GM21825 (cell line): ENCODE measurements around the gene RPL36.

Source experiments
- ATAC-seq: cut with Tn5 transposase; IDR thresholded peaks from one replicate; pipeline ENCODE4 v1.9.1; 2021; ENCODE audit warnings: mild to moderate bottlenecking, moderate library complexity; ENCODE audit not compliant: unreplicated experiment

RPL36 gene

GRCh38 chr19:5690125-5690954, at the start of gene RPL36:
TSS of gene RPL36 (plus strand) at chr19:5690295. CDS start at chr19:5690508, 213 bp downstream.
- peak; percentile 42 for ATAC-seq

GRCh38 chr19:5641171-5641570, 48.9 kb upstream of the RPL36 start:
- ATAC-seq = no peak

GRCh38 chr19:5642204-5642603, 47.9 kb upstream of the RPL36 start:
- no peak for ATAC-seq

GRCh38 chr19:5643060-5643459, 47.0 kb upstream of the RPL36 start:
- ATAC-seq = no peak

- ATAC-seq = no peak
Measured at GRCh38 chr19:5644037-5644436, 46.1 kb upstream of the RPL36 start.

DNA sequence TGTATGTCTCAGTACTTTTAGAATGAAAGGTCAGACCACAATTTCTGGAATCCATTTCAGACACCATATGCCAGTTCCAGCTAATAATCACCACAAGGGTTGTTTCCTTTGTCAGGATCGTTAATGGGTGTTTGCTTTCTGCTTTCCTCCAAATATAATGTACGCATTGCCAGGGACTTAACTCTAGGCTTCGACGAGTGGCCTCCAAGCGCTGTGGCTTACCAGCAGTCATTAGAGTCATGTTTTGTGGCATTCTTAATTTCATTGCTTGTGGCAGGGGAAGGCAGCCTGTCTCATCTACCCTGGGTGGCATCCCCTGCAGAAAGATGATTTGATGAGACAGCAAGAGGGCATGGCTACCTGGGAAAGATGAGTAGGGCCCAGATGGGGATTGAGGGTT, 44.7 kb upstream of the RPL36 start:
- ATAC-seq = no peak

GRCh38 chr19:5646703-5647102, 43.4 kb upstream of the RPL36 start:
- no peak for ATAC-seq

DNA sequence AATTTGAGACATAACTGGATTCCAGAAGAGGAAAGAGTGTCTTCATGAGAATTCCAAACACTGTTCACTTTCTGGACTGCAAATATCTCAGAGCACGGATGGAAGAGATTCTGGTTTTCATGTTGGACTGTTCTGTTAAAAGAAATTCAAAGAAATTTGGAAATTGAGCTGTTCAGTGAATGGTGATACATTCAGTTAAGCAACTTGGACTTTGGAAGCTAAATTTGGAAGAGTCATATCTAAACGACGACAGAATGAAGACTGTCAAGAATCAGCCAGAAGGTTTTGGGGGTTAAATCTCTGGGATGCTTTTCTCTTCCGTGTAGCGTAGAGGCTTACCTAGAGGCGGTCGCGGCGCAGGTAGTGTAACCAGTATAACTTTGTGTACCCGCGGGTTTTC, 41.6 kb upstream of the RPL36 start:
- ATAC-seq = no peak

- ATAC-seq = no peak
Measured at GRCh38 chr19:5651361-5651760, 38.7 kb upstream of the RPL36 start.

DNA sequence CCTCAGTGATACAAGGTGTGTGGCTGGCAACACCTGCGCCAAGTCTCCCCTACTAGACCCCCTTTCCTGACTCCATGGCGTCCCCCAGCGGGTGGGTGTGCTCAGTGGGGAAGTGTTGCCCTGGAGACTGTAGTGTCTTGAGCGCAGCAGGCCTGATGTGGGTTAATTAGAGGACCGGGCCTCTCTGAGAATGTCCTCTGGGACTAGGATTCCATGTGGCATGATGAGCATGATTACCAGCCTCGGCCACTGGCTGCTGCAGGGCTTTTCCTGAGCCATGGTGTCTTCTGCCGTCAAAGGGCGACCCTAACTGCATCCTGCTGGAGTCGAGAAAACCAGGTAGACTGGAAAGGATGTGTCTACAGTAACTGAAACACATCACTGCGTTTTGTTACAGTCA, 37.8 kb upstream of the RPL36 start:
- ATAC-seq = no peak

DNA sequence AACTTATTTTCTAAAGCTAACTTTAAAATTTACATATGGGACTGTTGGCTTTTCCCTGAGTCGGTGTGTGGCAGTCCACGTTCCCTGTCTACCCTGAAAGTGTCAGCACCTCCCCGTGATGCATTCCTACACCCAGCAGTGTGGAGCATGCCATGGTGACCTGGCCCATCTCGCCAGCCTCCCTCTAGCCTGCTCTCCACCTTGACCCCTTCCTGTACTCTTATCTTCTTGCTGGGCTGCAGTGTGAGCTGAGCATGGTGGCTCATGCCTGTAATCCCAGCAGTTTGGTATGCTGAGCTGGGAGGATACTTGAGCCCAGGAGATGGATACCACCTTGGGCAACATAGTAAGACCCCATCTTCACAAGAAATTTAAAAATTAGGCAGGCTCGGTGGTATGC, 35.2 kb upstream of the RPL36 start:
- ATAC-seq = no peak

DNA sequence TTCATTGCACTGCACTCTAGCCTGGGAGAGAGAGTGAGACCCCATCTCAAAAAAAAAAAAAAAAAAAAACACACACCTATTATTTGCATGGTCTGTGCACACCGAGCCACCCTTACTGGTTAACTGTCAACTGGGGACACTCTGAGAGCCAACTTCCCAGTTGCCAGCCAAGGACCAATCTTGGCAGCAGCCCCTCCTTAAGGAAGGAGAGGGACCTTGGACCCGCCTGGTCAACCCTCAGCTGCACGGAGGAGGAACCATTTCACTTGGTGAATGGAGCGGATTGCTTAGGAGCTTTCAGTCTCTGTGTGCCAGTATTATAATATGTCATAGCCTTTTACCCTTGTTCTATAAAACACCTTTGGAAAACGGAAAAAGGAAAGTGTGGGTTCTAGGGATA, 34.7 kb upstream of the RPL36 start:
- no peak for ATAC-seq

DNA sequence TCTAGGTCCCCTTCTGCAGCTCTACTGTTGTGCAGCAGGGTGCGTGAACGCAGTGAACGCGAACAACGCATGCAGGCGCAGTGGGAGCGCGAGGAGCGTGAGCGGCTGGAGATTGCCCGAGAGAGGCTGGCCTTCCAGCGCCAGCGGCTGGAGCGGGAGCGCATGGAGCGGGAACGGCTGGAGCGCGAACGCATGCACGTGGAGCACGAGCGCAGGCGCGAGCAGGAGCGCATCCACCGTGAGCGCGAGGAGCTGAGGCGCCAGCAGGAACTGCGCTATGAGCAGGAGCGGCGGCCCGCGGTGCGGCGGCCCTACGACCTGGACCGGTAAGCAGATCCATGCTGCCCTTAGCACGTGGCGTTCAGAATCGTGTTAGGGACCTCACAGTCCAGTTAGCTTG, 28.6 kb upstream of the RPL36 start:
- ATAC-seq = no peak

- no peak for ATAC-seq
Measured at GRCh38 chr19:5663904-5664303, 26.2 kb upstream of the RPL36 start.

- no peak for ATAC-seq
Measured at GRCh38 chr19:5664515-5664914, 25.6 kb upstream of the RPL36 start.

- ATAC-seq = no peak
Measured at GRCh38 chr19:5665781-5666513, 24.1 kb upstream of the RPL36 start.

GRCh38 chr19:5666921-5667610, 23.0 kb upstream of the RPL36 start:
- no peak for ATAC-seq

DNA sequence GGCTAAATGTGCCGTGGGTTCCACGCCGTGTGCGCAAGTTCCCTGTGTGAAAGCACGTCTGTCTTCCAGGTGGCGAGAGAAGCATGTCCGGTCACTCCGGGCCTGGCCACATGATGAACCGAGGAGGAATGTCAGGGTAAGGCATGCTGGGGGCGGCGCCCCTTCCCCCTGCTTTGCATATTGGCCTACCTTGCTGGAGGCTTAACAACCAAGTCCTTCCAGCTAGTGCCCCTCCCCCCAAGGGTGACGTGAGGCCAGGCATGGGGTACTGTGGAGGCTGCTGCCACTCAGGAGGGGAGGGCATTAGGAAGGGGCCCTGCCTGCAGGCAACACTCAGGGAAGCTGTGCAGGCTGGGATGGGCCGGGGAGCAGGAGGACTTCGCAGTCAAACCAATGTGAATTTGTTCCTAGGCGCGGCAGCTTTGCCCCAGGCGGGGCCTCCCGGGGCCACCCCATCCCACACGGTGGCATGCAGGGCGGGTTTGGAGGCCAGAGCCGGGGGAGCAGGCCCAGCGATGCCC, 22.3 kb upstream of the RPL36 start:
- ATAC-seq = no peak

DNA sequence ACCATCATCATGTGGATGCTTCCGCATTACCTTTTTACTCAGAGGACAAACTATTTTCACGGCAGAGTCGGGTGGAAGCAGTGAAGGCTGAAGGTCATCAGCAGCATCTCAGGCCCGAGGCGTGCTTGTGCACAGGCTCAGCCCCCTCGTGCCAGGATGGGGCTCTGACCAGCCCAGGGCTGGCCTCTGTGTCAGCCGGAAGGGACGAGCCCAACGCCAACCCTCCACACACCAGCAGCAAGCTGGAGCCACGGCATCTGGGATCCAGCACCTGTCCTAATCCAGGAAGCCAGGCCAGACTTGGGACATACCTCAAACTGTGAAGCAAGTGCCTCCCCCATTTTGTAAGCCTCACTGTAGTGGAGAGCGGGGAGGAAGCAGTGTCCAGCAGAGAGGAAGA, 20.9 kb upstream of the RPL36 start:
- ATAC-seq = no peak

DNA sequence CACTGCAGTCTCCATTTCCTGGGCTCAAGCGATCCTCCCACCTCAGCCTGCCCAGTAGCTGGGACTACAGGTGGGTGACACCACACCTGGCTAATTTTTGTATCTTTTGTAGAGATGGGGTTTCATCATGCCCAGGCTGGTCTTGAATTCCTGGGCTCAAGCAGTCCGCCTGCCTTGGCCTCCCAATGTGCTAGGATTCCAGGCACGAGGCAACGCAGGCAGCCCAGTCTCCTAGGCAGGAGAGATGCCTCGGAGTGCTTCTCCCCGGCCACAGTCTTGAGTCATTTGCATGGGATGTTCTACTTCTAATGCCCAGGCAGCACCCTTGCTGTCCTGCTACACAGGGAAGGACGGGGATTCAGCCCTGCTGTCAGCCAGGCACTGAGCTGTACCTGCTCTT, 18.5 kb upstream of the RPL36 start:
- ATAC-seq = no peak

DNA sequence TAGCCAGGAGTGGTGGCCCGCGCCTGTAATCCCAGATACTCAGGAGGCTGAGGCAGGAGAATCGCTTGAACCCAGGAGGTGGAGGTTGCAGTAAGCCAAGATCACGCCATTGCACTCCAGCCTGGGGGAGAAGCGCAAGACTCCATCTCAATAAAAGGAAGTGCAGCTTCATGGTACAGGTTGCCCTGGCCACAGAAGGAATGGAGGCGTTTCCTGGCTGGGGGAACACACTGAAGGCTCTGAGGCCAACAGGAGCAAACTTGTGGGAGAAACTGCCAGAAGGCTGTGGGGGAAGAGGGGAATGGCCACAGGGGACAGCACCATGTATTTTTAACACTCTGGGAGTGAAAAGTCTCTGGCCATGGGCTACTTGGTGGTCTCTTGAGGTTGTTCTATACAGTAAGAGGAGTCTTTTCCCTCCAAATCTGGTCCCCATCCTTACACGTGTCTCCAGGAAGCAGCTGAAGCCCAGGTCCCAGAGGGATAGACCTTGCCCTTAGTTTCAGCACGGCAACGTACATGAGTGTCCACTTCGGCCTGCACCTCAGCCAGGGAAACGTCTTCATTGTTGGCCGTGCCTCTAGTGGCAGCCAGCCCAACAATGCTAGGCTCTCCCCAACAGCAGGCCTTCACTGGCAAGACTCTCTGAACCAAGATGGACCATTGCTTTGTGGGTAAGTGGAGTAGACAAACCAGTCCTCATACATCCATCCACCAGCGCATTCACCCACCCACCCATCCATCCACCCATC, 17.2 kb upstream of the RPL36 start:
- ATAC-seq = no peak
